Activated CD4-positive, alpha-beta T cell treated with anti-CD3 and anti-CD28 coated beads, Interleukin-2, amount 10 ng/mL, durations not matched to agents 7 days and 5 days (primary cell): ENCODE measurements around the gene FOXE1. TPM values are rescaled to one million over a fixed set of nuclear protein-coding genes. Genes with fewer than 3 reads are reported as not detected.

Experiments used
- CTCF ChIA-PET: fragments of 350-600 bp; sonication (Branson Sonifier 250); formaldehyde crosslinking; loops from one replicate; lab custom pipeline; 2021; ENCODE audit warnings: antibody characterized with exemption; lab: Charles Lee
- POLR2A ChIA-PET: fragments of 350-600 bp; sonication (Branson Sonifier 250); formaldehyde crosslinking; loops from one replicate; lab custom pipeline; 2021; ENCODE audit warnings: antibody characterized with exemption; lab: Charles Lee
- DNase-seq: peaks from one replicate; pipeline ENCODE4 v3.0.0-alpha.2; 2020
- H3K27ac Mint-ChIP-seq: one replicate; pipeline ENCODE4 v1.8.0; 2021; ENCODE audit warnings: mild to moderate bottlenecking, moderate library complexity, mixed read lengths
- H3K27me3 Mint-ChIP-seq: one replicate; pipeline ENCODE4 v1.8.0; 2021; ENCODE audit warnings: mixed read lengths
- H3K36me3 Mint-ChIP-seq: one replicate; pipeline ENCODE4 v1.8.0; 2021; ENCODE audit warnings: low read depth, mixed read lengths
- H3K4me1 Mint-ChIP-seq: one replicate; pipeline ENCODE4 v1.8.0; 2021; ENCODE audit warnings: mixed read lengths
- H3K4me3 Mint-ChIP-seq: one replicate; pipeline ENCODE4 v1.8.0; 2021; ENCODE audit warnings: mild to moderate bottlenecking, moderate library complexity, mixed read lengths
- H3K9me3 Mint-ChIP-seq: one replicate; pipeline ENCODE4 v1.8.0; 2021; ENCODE audit warnings: mixed read lengths
- total RNA-seq, 2 experiments: library from RNA; stranded (reverse); gene quantifications; one replicate each; pipeline ENCODE4 v1.2.3, GENCODE V29; 2021

The FOXE1 gene
- total RNA-seq, 2 experiments from 2014 or later, result 0.05 TPM; not detected in 1

GRCh38 chr9:97858826-97859225 lies 5.8 kb downstream of the FOXE1 start:
- no peak for DNase-seq
- Mint-ChIP-seq H3K27me3 (peaks cover 75% of the 10 kb centered on the region), H3K4me1 (peaks cover 17% of the 10 kb centered on the region), H3K36me3 (peaks cover 5% of the 10 kb centered on the region), H3K4me3 (no peak overlapping the region), H3K9me3 (no peaks in the 10 kb centered on the region), H3K27ac (no peak overlapping the region)
- POLR2A ChIA-PET, result no interaction called here
- CTCF ChIA-PET, result interaction anchor here (1.5 to 1.7 kb wide), 2 partner anchors 11 to 31 kb away, joined by 4 read pairs; no protein-coding TSS in a partner anchor

DNA sequence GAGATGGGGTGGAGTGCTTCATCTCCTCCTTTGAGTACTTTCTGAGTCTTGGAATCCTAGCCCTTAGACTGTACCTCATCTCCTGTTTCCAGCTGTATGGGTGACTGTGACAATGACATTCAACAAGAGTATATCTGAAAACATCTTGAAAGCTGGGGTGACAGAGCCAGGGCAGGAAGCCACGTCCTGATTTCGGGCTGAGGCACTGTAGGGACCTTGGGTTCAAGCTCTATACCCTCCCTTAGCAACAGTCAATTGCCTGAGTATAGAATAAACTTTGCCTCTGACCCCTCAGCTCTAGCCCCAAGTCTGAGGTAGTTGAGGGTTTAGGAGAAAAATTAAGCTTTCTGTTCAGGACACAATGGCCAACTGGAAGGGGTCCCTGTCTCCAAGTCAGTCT lies 6.3 kb downstream of the FOXE1 start:
- POLR2A ChIA-PET, result no interaction called here
- no peak for DNase-seq
- no peak overlapping the region for H3K4me3 Mint-ChIP-seq
- peaks cover 76% of the 10 kb centered on the region for H3K27me3 Mint-ChIP-seq
- H3K36me3 Mint-ChIP-seq, result peaks cover 1% of the 10 kb centered on the region
- H3K27ac Mint-ChIP-seq, result no peak overlapping the region
- H3K9me3 Mint-ChIP-seq, result no peaks in the 10 kb centered on the region
- H3K4me1 Mint-ChIP-seq, result peaks cover 14% of the 10 kb centered on the region
- CTCF ChIA-PET, result interaction anchor here (0.9 to 1.7 kb wide), 3 partner anchors 11 to 46 kb away, joined by 3 to 4 read pairs (median 4); no protein-coding TSS in a partner anchor

- H3K36me3 Mint-ChIP-seq, result peaks cover 1% of the 10 kb centered on the region
- CTCF ChIA-PET, result interaction anchor here (1.2 kb wide), 1 partner anchor 14 kb away, joined by 3 read pairs; no protein-coding TSS in a partner anchor
Measured at GRCh38 chr9:97860451-97861147, 7.6 kb downstream of the FOXE1 start.

GRCh38 chr9:97861148-97861475 lies 8.1 kb downstream of the FOXE1 start:
- H3K27me3 Mint-ChIP-seq, result peaks cover 79% of the 10 kb centered on the region

More at GRCh38 chr9:97860451-97861147, 7.6 kb downstream of the FOXE1 start:
- H3K27me3 Mint-ChIP-seq, result peaks cover 79% of the 10 kb centered on the region
- H3K4me1 Mint-ChIP-seq, result peaks cover 12% of the 10 kb centered on the region
- H3K4me3 Mint-ChIP-seq, result no peak overlapping the region
- peaks cover 3% of the 10 kb centered on the region for H3K9me3 Mint-ChIP-seq
- POLR2A ChIA-PET, result no interaction called here
- no peak overlapping the region for H3K27ac Mint-ChIP-seq
- DNase-seq, result no peak

GRCh38 chr9:97863314-97863713 lies 10.3 kb downstream of the FOXE1 start:
- peaks cover 14% of the 10 kb centered on the region for H3K9me3 Mint-ChIP-seq
- no peak overlapping the region for H3K27ac Mint-ChIP-seq
- H3K27me3 Mint-ChIP-seq, result peaks cover 66% of the 10 kb centered on the region
- H3K36me3 Mint-ChIP-seq, result peaks cover 2% of the 10 kb centered on the region
- peaks cover 4% of the 10 kb centered on the region for H3K4me1 Mint-ChIP-seq
- ChIA-PET CTCF (interaction anchor here (1.0 kb wide), 1 partner anchor 73 kb away, joined by 3 read pairs; no protein-coding TSS in a partner anchor), POLR2A (no interaction called here)
- no peak overlapping the region for H3K4me3 Mint-ChIP-seq
- DNase-seq, result no peak

More at GRCh38 chr9:97861148-97861475, 8.1 kb downstream of the FOXE1 start:
- Mint-ChIP-seq H3K4me3 (no peak overlapping the region), H3K9me3 (peaks cover 7% of the 10 kb centered on the region), H3K4me1 (peaks cover 12% of the 10 kb centered on the region), H3K36me3 (peaks cover 3% of the 10 kb centered on the region), H3K27ac (no peak overlapping the region)
- ChIA-PET POLR2A (no interaction called here), CTCF (interaction anchor here (1.2 kb wide), 1 partner anchor 13 kb away, joined by 3 read pairs; no protein-coding TSS in a partner anchor)
- DNase-seq, result no peak

DNA sequence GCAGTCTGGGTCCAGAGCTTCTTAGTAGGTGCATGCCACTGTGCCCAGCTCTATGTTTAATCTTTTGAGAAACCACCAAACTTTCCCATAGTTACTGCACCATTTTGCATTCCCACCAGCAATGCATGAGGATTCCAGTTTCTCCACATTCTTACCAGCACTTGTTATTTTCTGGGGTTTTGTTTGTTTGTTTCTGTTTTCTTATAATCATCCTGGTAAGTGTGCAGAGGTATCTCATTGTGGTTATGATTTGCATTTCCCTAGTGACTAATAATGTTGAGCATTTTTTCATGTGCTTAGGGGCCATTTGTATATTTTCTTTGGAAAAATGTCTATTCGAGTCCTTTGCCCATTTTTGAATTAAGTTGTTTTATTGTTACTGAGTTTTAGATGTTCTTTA lies 11.4 kb downstream of the FOXE1 start:
- ChIA-PET POLR2A (no interaction called here), CTCF (no interaction called here)
- Mint-ChIP-seq H3K4me1 (no peaks in the 10 kb centered on the region), H3K9me3 (peaks cover 14% of the 10 kb centered on the region), H3K4me3 (no peak overlapping the region), H3K27ac (no peak overlapping the region), H3K36me3 (peaks cover 2% of the 10 kb centered on the region), H3K27me3 (peaks cover 65% of the 10 kb centered on the region)
- DNase-seq, result no peak

- H3K36me3 Mint-ChIP-seq, result peaks cover 2% of the 10 kb centered on the region
- no peak for DNase-seq
- CTCF ChIA-PET, result no interaction called here
- peaks cover 14% of the 10 kb centered on the region for H3K9me3 Mint-ChIP-seq
- H3K27me3 Mint-ChIP-seq, result peaks cover 48% of the 10 kb centered on the region
- no peak overlapping the region for H3K4me3 Mint-ChIP-seq
- POLR2A ChIA-PET, result no interaction called here
- no peaks in the 10 kb centered on the region for H3K4me1 Mint-ChIP-seq
- no peak overlapping the region for H3K27ac Mint-ChIP-seq
Measured at GRCh38 chr9:97866300-97866699, 13.3 kb downstream of the FOXE1 start.

- Mint-ChIP-seq H3K27me3 (peaks cover 52% of the 10 kb centered on the region), H3K9me3 (peaks cover 14% of the 10 kb centered on the region), H3K27ac (no peak overlapping the region), H3K36me3 (peaks cover 2% of the 10 kb centered on the region), H3K4me3 (no peak overlapping the region), H3K4me1 (no peaks in the 10 kb centered on the region)
- POLR2A ChIA-PET, result no interaction called here
- CTCF ChIA-PET, result no interaction called here
- DNase-seq, result no peak
Measured at GRCh38 chr9:97866848-97867247, 13.8 kb downstream of the FOXE1 start.

GRCh38 chr9:97868859-97869258 lies 15.8 kb downstream of the FOXE1 start:
- H3K36me3 Mint-ChIP-seq, result peaks cover 2% of the 10 kb centered on the region
- no peak overlapping the region for H3K27ac Mint-ChIP-seq
- H3K4me3 Mint-ChIP-seq, result no peak overlapping the region
- peaks cover 14% of the 10 kb centered on the region for H3K9me3 Mint-ChIP-seq
- POLR2A ChIA-PET, result no interaction called here
- peaks cover 43% of the 10 kb centered on the region for H3K27me3 Mint-ChIP-seq
- no peaks in the 10 kb centered on the region for H3K4me1 Mint-ChIP-seq
- no peak for DNase-seq
- CTCF ChIA-PET, result interaction anchor here (0.6 kb wide), 1 partner anchor 105 kb away, joined by 4 read pairs; no protein-coding TSS in a partner anchor

DNA sequence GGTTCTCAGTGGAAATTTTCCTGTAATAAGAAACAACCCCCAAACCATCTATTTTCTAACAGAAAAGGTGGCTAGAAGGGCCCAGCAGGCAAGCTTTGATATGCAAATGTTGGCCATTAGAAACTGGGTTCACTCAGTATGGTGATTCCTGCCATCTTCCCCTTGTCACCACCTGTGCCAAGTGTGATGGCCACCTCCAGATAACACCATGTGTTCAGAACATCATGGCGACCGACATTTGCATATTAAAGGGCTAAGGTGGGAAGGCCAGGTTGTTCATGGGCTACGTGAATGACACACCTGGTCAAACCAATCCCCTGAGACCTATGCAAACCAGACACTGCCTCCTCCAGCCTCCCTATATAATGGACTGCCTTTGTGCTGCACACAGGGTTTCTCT lies 20.4 kb downstream of the FOXE1 start:
- H3K4me3 Mint-ChIP-seq, result no peak overlapping the region

GRCh38 chr9:97873882-97874281 lies 20.9 kb downstream of the FOXE1 start:
- Mint-ChIP-seq H3K4me3 (no peak overlapping the region), H3K9me3 (no peaks in the 10 kb centered on the region), H3K4me1 (no peaks in the 10 kb centered on the region), H3K27ac (no peak overlapping the region), H3K27me3 (peaks cover 15% of the 10 kb centered on the region), H3K36me3 (no peaks in the 10 kb centered on the region)
- POLR2A ChIA-PET, result no interaction called here
- CTCF ChIA-PET, result interaction anchor here (1.6 kb wide), 1 partner anchor 13 kb away, joined by 3 read pairs; no protein-coding TSS in a partner anchor
- DNase-seq, result no peak

More for the DNA sequence above, 20.4 kb downstream of the FOXE1 start:
- Mint-ChIP-seq H3K36me3 (no peaks in the 10 kb centered on the region), H3K27me3 (peaks cover 18% of the 10 kb centered on the region), H3K9me3 (no peaks in the 10 kb centered on the region), H3K27ac (no peak overlapping the region), H3K4me1 (no peaks in the 10 kb centered on the region)
- no peak for DNase-seq
- ChIA-PET POLR2A (no interaction called here), CTCF (no interaction called here)

- Mint-ChIP-seq H3K36me3 (no peaks in the 10 kb centered on the region), H3K27ac (no peak overlapping the region), H3K27me3 (peaks cover 9% of the 10 kb centered on the region), H3K4me1 (no peaks in the 10 kb centered on the region), H3K4me3 (no peak overlapping the region), H3K9me3 (no peaks in the 10 kb centered on the region)
- CTCF ChIA-PET, result interaction anchor here (1.6 kb wide), 1 partner anchor 14 kb away, joined by 3 read pairs; no protein-coding TSS in a partner anchor
- POLR2A ChIA-PET, result no interaction called here
- DNase-seq, result no peak
Measured at GRCh38 chr9:97874624-97875023, 21.6 kb downstream of the FOXE1 start.

GRCh38 chr9:97875111-97875510 lies 22.1 kb downstream of the FOXE1 start:
- no peaks in the 10 kb centered on the region for H3K36me3 Mint-ChIP-seq
- H3K4me1 Mint-ChIP-seq, result no peaks in the 10 kb centered on the region
- no peak for DNase-seq
- peaks cover 9% of the 10 kb centered on the region for H3K27me3 Mint-ChIP-seq
- no peak overlapping the region for H3K4me3 Mint-ChIP-seq
- POLR2A ChIA-PET, result no interaction called here
- no peak overlapping the region for H3K27ac Mint-ChIP-seq
- CTCF ChIA-PET, result interaction anchor here (1.6 kb wide), 1 partner anchor 14 kb away, joined by 3 read pairs; no protein-coding TSS in a partner anchor
- H3K9me3 Mint-ChIP-seq, result no peaks in the 10 kb centered on the region
